ENCODE measurements around the gene EOLA2.
"Not testable (repeated sequence)": the region's sequence is repeated elsewhere in the genome, so short reads cannot be mapped to it uniquely, and the experiment has no call there.

Gene EOLA2

GRCh38 chrX:149932150-149932549 lies 6.1 kb downstream of the EOLA2 start:
- not testable (repeated sequence) for FAIRE-seq

DNA sequence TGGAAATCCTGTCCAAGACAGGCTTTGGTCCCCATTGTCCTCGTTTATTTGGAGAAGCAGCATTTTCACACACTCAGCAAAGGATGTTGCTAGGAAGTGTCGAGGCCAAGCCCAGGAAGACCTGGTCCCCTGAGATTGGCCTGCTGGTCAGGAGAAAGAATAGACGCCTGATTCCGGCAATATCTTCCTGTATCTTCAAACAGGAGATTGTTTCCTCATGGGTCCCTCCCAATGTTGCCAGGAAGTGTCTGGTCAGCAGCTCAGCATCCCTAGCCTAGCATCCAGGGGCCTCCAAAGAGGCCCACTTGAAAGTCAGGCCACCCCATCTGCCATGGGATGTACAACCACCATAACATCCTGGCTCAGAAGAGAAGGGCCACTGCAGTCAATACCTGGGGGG lies 6.9 kb downstream of the EOLA2 start:
- not testable (repeated sequence) for FAIRE-seq

DNA sequence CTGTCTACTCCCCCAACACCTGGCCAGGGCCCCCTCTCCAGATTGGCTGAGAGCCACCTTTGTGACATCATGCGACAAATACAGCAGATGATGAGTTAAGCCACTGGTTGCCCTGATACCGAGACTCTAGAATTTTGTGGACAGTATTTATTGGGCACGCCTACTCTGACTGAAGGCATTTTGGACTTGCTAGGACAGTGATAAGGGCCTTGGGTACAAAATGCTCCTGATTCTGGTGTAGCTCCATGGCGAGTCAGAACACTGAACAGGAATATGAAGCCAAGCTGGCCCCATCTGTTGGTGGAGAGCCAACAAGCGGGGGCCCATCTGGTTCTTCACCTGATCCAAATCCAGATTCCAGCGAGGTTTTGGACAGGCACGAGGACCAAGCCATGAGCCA lies 8.9 kb downstream of the EOLA2 start, which contains the start of gene HSFX4:
Gene HSFX4, plus strand, starts transcription at position 174 of the 400 bp plus-strand sequence. Its CDS starts 72 bp downstream, at position 246.
- FAIRE-seq: not testable (repeated sequence)

GRCh38 chrX:149928635-149929034 lies 9.7 kb downstream of the EOLA2 start:
- FAIRE-seq: not testable (repeated sequence)

DNA sequence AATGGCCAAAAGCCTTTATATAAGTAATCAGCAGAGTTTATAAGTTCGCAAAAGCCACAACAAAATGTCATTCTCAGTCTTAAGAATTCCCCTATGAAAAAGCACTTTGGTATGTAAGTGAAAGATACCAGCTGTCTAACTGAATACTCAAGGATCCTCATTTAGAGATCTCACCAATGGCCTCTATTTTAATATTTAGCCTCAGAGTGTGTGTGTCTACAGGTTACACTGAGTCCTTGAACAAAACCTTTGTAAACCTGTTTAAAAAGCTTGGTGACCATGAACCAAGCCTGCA lies 10.4 kb downstream of the EOLA2 start:
- FAIRE-seq: not testable (repeated sequence)

DNA sequence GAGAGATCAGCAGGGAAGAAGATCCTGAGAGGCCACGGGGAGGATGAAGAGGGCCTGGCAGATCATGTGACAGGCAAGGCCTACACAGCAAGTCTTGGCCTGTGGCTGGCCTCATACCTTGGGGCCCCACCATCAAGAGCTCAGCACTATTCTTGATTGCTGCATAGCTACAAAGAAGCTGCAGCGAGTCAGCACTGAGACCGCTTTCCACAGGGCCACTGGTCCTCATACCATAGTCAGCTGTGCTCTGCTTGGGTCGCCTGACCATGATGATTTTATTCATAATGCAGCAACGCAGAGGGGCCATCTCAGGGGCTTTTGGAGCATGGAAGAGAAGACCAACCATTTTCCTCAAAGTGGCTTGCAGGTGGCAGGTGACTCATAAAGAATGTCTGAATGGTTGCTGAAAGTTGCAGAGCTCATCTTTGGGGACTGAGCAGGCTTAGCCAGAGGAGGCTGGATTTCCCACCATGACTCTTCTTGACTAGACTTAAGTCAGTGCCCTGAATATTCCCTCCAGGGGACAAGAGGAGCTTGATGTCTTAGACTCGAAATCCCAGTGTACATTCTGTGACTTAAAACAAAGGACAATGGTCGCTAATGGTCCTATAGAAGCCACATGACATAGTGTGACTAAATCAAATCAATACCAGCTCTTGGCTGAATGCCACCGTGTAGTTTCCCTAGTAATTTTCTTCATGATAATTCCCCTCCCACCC lies 10.9 kb downstream of the EOLA2 start:
- not testable (repeated sequence) for FAIRE-seq

DNA sequence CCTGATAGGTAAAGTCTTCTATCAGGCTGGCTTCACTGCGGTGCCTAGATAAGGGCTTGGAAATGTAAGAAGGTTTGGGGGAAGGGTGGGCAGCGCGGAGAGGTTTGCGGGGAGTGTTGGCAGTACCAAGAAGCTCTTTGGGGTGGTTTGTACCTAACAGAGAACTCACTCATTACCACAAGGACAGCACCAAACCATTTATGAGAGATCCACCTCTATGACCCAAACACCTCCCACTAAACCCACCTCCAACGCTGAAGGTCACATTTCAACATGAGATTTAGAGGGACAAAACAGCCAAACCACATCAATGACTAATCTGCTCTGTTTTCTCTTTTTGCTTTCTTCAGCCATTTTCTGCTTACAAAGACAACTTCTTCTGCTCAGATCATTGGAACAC lies 13.9 kb downstream of the EOLA2 start:
- not testable (repeated sequence) for FAIRE-seq

DNA sequence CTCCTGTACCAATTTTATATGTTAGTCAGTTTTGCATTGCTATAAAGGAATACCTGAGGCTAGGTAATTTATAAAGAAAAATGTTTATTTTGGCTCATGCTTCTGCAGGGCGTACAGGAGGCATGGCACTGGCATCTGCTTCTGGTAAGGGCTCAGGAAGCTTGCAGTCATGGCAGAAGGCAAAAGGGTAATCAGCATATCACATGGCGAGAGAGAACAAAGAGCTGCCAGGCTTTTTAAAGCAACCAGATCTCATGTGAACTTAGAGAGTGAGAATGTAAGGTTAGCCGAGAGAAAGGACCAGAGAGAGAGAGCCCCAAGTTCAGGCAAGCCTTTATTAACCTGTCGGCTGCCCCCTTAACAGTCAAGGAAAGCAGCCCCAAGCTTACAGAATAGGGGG lies 14.5 kb downstream of the EOLA2 start:
- FAIRE-seq: not testable (repeated sequence)

GRCh38 chrX:149916745-149917392 lies 21.4 kb downstream of the EOLA2 start:
- no peak for FAIRE-seq

- FAIRE-seq: no peak
These were observed 28.1 kb downstream of the EOLA2 start for GRCh38 chrX:149910178-149910695.

GRCh38 chrX:149909324-149910177 lies 28.7 kb downstream of the EOLA2 start:
- no peak for FAIRE-seq

- FAIRE-seq: no peak
These were observed 29.6 kb downstream of the EOLA2 start for GRCh38 chrX:149908727-149909126.

- FAIRE-seq: no peak
These were observed 30.0 kb downstream of the EOLA2 start for GRCh38 chrX:149908308-149908707.

GRCh38 chrX:149903889-149904748 lies 34.2 kb downstream of the EOLA2 start:
- FAIRE-seq: no peak

DNA sequence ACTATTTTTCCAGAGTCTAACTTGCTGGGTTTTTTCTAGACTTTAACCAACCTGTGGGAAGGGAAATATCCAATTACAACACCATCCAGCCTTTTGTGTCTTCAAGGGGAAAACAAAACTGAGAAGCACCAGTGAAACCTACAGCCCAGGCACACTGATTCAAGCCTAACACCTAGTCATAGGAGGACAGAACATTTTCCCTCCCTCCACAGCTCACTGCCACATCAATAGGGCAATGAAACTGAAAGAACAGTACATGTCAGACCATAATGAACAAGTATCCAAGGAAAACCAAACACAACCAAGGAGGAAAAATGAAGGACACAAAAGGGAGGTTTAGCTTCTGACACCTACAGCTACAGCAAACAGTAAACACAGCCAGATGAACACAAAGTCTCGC lies 39.7 kb downstream of the EOLA2 start:
- no peak for FAIRE-seq

GRCh38 chrX:149890828-149891227 lies 47.5 kb downstream of the EOLA2 start:
- FAIRE-seq: not testable (repeated sequence)
